Anterior cingulate cortex (tissue), 58 donors: ENCODE results near the gene RORB.

ENCODE experiments used
- DNase-seq, 58 donors: peaks; one replicate each; lab custom pipeline; 2025; lab: John Stamatoyannopoulos, UW

Gene RORB

DNA sequence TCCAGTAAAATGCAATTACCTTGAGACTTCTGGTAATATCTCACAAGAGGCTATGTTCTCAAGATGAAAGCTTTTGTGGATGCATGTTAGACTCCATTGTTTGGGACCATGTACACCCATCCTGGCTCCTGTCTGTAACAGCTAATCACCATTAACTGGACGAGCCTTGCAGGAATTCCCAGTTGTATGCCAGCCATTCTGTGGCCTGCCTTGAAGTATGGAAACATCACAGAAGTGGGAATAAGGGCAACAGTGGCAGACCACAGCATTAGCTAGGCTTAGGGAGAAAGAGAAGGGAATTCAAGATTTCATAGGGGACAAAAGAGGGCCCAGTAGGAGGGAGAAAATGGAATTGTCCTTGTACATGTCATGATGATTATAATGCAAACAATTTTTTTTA, 79.0 kb downstream of the RORB start:
- no peak for DNase-seq

DNA sequence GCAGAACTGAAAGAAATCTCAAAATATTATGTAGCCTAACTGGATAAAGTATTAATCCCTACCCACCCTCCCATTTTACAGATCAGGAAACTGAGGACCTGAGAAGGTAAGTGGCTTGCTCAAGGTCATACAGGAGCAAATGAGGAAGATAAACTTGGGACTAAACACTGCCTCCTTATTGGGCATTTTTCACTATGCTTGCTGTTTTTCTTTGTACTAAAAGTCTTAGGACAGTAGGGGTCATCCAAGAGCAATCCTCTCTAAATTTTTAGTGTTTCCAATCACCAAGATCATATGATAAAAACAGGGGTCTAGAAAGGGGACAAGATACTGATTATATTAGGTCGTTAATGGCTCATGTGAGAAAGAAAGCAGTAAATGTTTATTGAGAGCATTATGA, 80.8 kb downstream of the RORB start:
- no peak for DNase-seq

DNA sequence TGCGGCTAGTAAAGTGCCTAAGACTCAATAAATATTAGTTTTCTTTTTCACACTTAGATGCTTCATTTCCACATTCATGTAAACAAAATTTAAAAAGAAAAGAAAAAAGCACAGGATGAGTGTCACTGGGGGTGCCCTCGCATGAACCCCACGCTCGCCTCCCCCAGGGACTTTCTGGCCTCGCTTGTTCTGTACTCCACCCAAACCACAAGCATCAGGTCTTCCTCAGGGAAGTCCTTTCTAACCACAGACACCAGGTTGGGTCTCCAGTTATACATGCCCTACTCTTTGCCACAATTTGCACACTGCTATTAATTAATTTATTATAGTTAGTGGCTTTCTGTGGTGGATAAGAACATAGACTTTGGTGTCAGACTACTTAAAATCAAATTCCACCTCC, 92.4 kb downstream of the RORB start:
- DNase-seq = no peak

DNA sequence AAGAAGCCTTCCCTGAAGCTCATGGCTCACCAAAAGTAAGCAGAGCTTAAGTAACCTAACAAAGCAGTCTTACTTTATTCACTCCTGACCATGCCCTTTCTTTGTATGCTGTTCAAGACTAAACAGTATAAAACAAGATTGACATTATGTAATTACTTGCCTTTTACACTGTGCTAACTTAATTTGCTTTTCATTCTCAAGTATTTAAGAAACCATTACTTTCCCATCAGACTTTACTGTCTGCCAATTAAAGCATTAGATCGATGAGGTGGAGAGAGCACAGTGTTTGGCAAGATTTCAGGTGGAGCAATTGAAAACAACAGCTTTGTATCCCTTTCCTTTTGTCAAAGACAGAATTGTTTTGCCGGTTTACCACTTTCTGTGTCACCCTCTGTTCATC, 98.2 kb downstream of the RORB start:
- DNase-seq = no peak

DNA sequence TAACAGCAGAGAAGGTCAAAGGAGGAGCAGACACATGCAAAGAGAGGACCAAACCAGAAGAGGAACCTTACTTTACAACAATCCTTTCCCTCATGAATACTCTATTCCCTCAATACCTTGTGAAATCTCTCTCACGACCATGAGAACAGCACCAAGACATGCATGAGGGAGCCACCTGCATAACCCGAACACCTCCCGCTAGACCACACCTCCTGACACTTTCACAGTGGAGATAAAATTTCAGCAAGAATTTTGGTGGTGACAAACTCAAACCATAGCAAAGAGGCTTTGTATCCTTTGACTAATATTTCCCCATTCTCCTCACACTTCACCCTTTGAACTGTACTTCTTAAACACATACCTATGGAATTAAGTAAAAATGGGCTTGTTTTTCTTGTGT, 101.7 kb downstream of the RORB start:
- DNase-seq = no peak

DNA sequence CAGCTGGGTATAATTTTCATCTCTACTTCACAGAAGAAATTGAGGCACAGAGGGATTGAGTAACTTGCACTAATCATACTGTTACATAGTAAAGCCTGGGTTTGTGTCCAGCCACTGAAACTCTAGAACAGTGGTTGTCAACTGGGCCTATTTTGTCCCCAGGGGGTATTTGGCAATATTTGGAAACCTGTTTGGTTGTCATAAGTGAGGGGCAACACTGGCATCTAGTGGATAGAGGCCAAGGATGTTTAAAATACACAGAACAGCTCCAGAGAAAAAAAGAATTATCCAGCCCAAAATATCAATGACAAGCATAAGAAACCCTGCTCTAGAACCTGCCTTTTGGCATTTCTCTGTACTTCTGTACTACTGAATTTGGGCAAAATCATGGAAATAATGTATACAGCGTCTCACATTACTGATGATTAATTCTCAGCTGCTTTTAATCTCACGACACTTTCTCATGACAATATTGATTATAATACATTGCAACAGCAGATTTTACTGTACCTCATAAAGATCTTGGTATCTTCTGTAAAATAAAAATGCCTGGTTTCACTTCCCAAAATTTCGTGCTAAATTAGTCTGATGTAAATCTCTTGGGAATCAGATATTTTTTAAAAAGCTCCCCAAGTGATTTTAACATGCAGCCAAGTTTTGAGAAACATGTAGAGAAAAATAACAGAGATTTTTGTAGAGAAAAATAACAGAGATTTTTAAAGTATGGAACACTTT, 112.7 kb downstream of the RORB start:
- no peak for DNase-seq

- DNase-seq = no peak
These were observed 113.5 kb downstream of the RORB start for GRCh38 chr9:74610523-74611061.

GRCh38 chr9:74630228-74630627, 133.1 kb downstream of the RORB start:
- DNase-seq = no peak

- no peak for DNase-seq
These were observed 142.0 kb downstream of the RORB start for GRCh38 chr9:74639112-74639511.

- no peak for DNase-seq
These were observed 145.2 kb downstream of the RORB start for GRCh38 chr9:74642376-74642775.

- DNase-seq = no peak
These were observed 146.3 kb downstream of the RORB start for GRCh38 chr9:74643303-74643923.

GRCh38 chr9:74644023-74644422, 146.9 kb downstream of the RORB start:
- no peak for DNase-seq

DNA sequence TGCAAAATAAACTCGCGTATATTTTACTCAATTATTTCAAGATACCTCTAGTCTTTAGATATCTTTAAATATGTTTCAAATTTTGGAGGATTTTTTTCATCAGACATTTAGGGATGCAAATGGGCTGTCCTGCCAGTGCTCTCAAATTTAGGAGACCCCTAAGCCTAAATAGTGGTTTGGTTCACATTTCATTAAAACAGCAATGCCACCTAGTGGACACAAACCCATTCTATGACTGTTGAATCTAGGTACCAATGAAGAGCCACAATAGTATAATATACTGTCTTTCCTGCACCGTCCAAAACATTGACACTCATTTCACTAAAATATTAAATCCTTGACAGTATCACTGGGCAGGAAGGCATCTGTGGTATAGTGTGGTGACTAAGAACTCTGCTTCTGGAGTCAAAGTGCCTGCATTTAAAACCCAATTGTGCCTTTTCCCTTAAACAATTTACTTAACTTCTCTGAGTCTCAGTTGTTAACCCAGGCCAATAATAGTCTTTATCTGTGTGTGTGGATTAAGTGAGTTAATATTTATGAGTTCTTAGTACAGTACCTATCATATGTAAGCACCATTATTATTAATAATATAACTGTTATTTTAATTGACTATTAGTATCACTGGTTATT, 148.0 kb downstream of the RORB start:
- DNase-seq = peak in 1 of 58 donors; percentile 2

GRCh38 chr9:74653410-74654080, 156.4 kb downstream of the RORB start:
- DNase-seq = no peak

GRCh38 chr9:74662674-74663073, 165.5 kb downstream of the RORB start:
- DNase-seq = no peak

DNA sequence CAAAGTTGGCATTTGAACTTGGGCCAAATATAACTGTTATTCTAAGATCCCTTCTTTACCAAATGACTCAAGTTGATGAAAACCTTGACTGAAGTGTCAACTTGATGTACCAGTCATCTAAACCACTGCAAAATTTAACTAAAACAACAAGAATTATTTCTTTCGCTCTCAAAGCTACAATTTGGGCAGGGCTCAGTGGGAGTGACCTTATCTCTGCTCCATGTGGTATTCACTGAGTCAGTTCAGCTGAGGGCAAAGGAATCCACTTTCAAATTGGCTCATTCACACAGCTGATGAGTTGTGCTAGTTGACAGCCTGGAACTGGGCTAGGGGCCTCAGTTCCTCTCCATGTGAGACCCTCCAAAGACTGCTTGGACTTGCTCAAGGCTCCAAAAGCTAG, 166.3 kb downstream of the RORB start:
- no peak for DNase-seq

GRCh38 chr9:74666625-74667316, 169.6 kb downstream of the RORB start:
- DNase-seq = no peak

DNA sequence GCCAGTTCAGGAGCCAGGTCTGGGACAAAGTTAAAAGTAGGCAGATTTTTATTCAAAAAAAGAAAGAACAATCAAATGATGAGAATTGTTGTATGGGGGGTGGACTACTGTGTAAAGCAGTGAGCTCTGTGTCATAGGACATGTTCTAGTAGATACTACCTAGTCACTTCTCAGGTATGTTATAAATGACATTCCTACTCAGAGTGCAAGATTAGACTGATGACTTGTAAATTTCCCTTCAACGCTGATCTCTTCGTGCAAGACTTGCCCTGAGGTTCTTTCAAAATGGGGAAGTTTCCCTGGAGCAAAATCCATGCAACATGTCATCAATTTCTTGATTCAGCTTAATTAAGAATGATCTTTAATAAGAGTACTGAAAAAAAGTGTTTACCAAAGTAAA, 175.1 kb downstream of the RORB start:
- DNase-seq = no peak

- no peak for DNase-seq
These were observed 176.9 kb downstream of the RORB start for GRCh38 chr9:74674077-74674476.

GRCh38 chr9:74681906-74682305, 184.8 kb downstream of the RORB start:
- DNase-seq = no peak
